Neural cell (in vitro differentiated cells): ENCODE results near the gene NELFA. TPM values are rescaled to one million over a fixed set of nuclear protein-coding genes. Genes with fewer than 3 reads are reported as not detected.

ENCODE experiments used
- H2AFZ ChIP-seq: fragments of 200-600, 300-800 bp; sonication (generic), shearing (Covaris generic); 2 replicates; pipeline ENCODE4 v1.6.0; 2014; ENCODE audit warnings: low read depth, mild to moderate bottlenecking, antibody characterized with exemption, low read length, moderate library complexity
- H3F3A ChIP-seq: fragments of 200-600 bp; shearing (Covaris generic); 2 replicates; pipeline ENCODE4 v1.6.1; 2016; ENCODE audit warnings: mild to moderate bottlenecking, moderate library complexity, mixed read lengths, antibody characterized with exemption, low read length; ENCODE audit not compliant: insufficient read depth, poor library complexity, severe bottlenecking
- H3K27ac ChIP-seq: fragments of 200-600, 300-800 bp; sonication (generic), shearing (Covaris generic); 2 replicates; pipeline ENCODE4 v1.5.1; 2014; ENCODE audit warnings: mild to moderate bottlenecking, low read length, moderate library complexity
- H3K27me3 ChIP-seq: fragments of 300-800, 200-600 bp; sonication (generic), shearing (Covaris generic); 2 replicates; pipeline ENCODE4 v1.6.0; 2014; ENCODE audit warnings: mild to moderate bottlenecking, low read depth, low read length, moderate library complexity; ENCODE audit not compliant: insufficient read depth
- H3K36me3 ChIP-seq: fragments of 300-800, 200-600 bp; sonication (generic), shearing (Covaris generic); 2 replicates; pipeline ENCODE4 v1.5.1; 2014; ENCODE audit warnings: mild to moderate bottlenecking, antibody characterized with exemption, low read length, moderate library complexity; ENCODE audit not compliant: insufficient read depth
- H3K4me2 ChIP-seq: fragments of 300-800, 200-600 bp; sonication (generic), shearing (Covaris generic); 2 replicates; pipeline ENCODE4 v1.6.0; 2014; ENCODE audit warnings: mild to moderate bottlenecking, low read length
- H3K4me3 ChIP-seq: fragments of 300-800, 200-600 bp; sonication (generic), shearing (Covaris generic); 2 replicates; pipeline ENCODE4 v1.5.1; 2014; ENCODE audit warnings: mild to moderate bottlenecking, low read length, moderate library complexity
- H3K79me2 ChIP-seq: fragments of 200-600 bp; shearing (Covaris generic); replicated peaks from 2 replicates; pipeline ENCODE4 v1.6.0; 2014; ENCODE audit warnings: mild to moderate bottlenecking, low read length, moderate library complexity; ENCODE audit not compliant: insufficient read depth
- H3K9ac ChIP-seq: fragments of 300-800, 200-600 bp; sonication (generic), shearing (Covaris generic); 2 replicates; pipeline ENCODE4 v1.6.1; 2016; ENCODE audit warnings: mild to moderate bottlenecking, low read length, mixed read lengths
- H3K9me2 ChIP-seq: fragments of 200-600 bp; shearing (Covaris generic); 2 replicates; pipeline ENCODE4 v1.6.1; 2016; ENCODE audit warnings: mild to moderate bottlenecking, low read length, mixed read lengths; ENCODE audit not compliant: insufficient read depth
- H3K9me3 ChIP-seq: fragments of 200-600, 300-800 bp; sonication (generic), shearing (Covaris generic); 2 replicates; pipeline ENCODE4 v1.6.1; 2016; ENCODE audit warnings: mild to moderate bottlenecking, mixed run types, low read length, moderate library complexity, mixed read lengths
- H4K20me1 ChIP-seq: fragments of 200-600 bp; shearing (Covaris generic); 2 replicates; pipeline ENCODE4 v1.6.1; 2016; ENCODE audit warnings: mild to moderate bottlenecking, mixed run types; ENCODE audit not compliant: insufficient read depth
- CTCF ChIP-seq: fragments of 450-650 bp; IDR thresholded peaks from 2 replicates; pipeline ENCODE4 v1.5.1; 2014; ENCODE audit warnings: antibody characterized with exemption, mild to moderate bottlenecking, moderate library complexity; ENCODE audit not compliant: poor library complexity, severe bottlenecking
- EP300 ChIP-seq: fragments of 450-650 bp; conservative IDR thresholded peaks from 2 replicates; pipeline ENCODE4 v1.6.1; 2014; ENCODE audit warnings: antibody characterized with exemption, mild to moderate bottlenecking, moderate library complexity; ENCODE audit not compliant: poor library complexity, severe bottlenecking
- EZH2 ChIP-seq: fragments of 200-600, 300-800 bp; shearing (Covaris generic), sonication (generic); IDR thresholded peaks from 2 replicates; pipeline ENCODE4 v1.6.1; 2014; ENCODE audit warnings: antibody characterized with exemption, low read length, borderline replicate concordance, mild to moderate bottlenecking; ENCODE audit not compliant: insufficient read depth, poor library complexity, severe bottlenecking
- MXI1 ChIP-seq: fragments of 450-650 bp; conservative IDR thresholded peaks from 2 replicates; pipeline ENCODE4 v1.6.1; 2014; ENCODE audit warnings: antibody characterized with exemption, mild to moderate bottlenecking; ENCODE audit not compliant: poor library complexity, severe bottlenecking
- POLR2AphosphoS5 ChIP-seq: IDR thresholded peaks from 2 replicates; pipeline ENCODE4 v1.6.1; 2012
- RAD21 ChIP-seq: fragments of 450-650 bp; conservative IDR thresholded peaks from 2 replicates; pipeline ENCODE4 v1.6.1; 2014; ENCODE audit warnings: antibody characterized with exemption, mild to moderate bottlenecking, moderate library complexity
- REST ChIP-seq: IDR thresholded peaks from 2 replicates; pipeline ENCODE4 v1.6.1; 2012; ENCODE audit warnings: borderline replicate concordance
- SMC3 ChIP-seq: fragments of 450-650 bp; conservative IDR thresholded peaks from 2 replicates; pipeline ENCODE4 v1.6.1; 2014; ENCODE audit warnings: antibody characterized with exemption, mild to moderate bottlenecking, moderate library complexity; ENCODE audit not compliant: poor library complexity
- polyA plus RNA-seq: library from polyadenylated mRNA; depleted of rRNA; stranded (reverse); fragments of >200 nt; gene quantifications from 2 replicates; pipeline ENCODE4 v1.2.3, GENCODE V29; 2014

Gene NELFA
- polyA plus RNA-seq, 1 donor from 2014 or later, result 40.5 TPM

- H3K36me3 ChIP-seq, result peaks cover 18% of the 10 kb centered on the region
- no peaks in the 10 kb centered on the region for H4K20me1 ChIP-seq
- no peak overlapping the region for H2AFZ ChIP-seq
- no peaks in the 10 kb centered on the region for H3F3A ChIP-seq
- H3K4me3 ChIP-seq, result no peak overlapping the region
- no peak overlapping the region for H3K4me2 ChIP-seq
- H3K79me2 ChIP-seq, result no peaks in the 10 kb centered on the region
- no peak overlapping the region for H3K27ac ChIP-seq
- TF ChIP-seq POLR2AphosphoS5 (no peak), REST (no peak), SMC3 (no peak)
- H3K9me2 ChIP-seq, result no peaks in the 10 kb centered on the region
- no peak overlapping the region for H3K9ac ChIP-seq
- H3K9me3 ChIP-seq, result no peaks in the 10 kb centered on the region
- no peaks in the 10 kb centered on the region for H3K27me3 ChIP-seq
Measured at GRCh38 chr4:1956631-1957030, 52.1 kb downstream of the NELFA start.

GRCh38 chr4:1953335-1953734, 55.4 kb downstream of the NELFA start:
- Histone ChIP-seq H3K79me2 (no peaks in the 10 kb centered on the region), H2AFZ (no peak overlapping the region), H3F3A (no peaks in the 10 kb centered on the region), H3K9ac (no peak overlapping the region), H3K4me3 (no peak overlapping the region), H3K36me3 (peaks cover 15% of the 10 kb centered on the region), H3K9me2 (no peaks in the 10 kb centered on the region), H3K27ac (no peak overlapping the region), H3K27me3 (no peaks in the 10 kb centered on the region), H3K9me3 (no peaks in the 10 kb centered on the region), H4K20me1 (no peaks in the 10 kb centered on the region), H3K4me2 (no peak overlapping the region)
- no peak for TF ChIP-seq SMC3
- TF ChIP-seq RAD21, result no peak
- TF ChIP-seq CTCF, result no peak
- TF ChIP-seq POLR2AphosphoS5, result no peak
- TF ChIP-seq REST, result no peak
- TF ChIP-seq EP300, result no peak
- no peak for TF ChIP-seq MXI1
- no peak for TF ChIP-seq EZH2
